GM23338 (cell line): ENCODE results near the gene DSE. TPM values are rescaled to one million over a fixed set of nuclear protein-coding genes. Genes with fewer than 3 reads are reported as not detected.

ENCODE experiments used
- ATAC-seq: fragments of 200-7000 bp; cut with Tn5 transposase; 3 replicates; pipeline ENCODE4 v1.9.1; 2020
- DNase-seq: peaks from one replicate; pipeline ENCODE4 v3.0.0-alpha.2; 2015; ENCODE audit warnings: low spot score
- H2AFZ ChIP-seq: fragments of 200-600 bp; sonication (generic); 2 replicates; pipeline ENCODE4 v1.8.0; 2016; ENCODE audit warnings: antibody characterized with exemption, mild to moderate bottlenecking, moderate library complexity
- H3F3A ChIP-seq: fragments of 200-600 bp; sonication (generic); replicated peaks from 2 replicates; pipeline ENCODE4 v1.8.0; 2017; ENCODE audit warnings: antibody characterized with exemption, mixed run types, low read depth
- H3K27ac ChIP-seq: fragments of 200-600 bp; sonication (generic); 2 replicates; pipeline ENCODE4 v1.6.1; 2016; ENCODE audit warnings: low read depth
- H3K27me3 ChIP-seq: fragments of 200-600 bp; sonication (generic); 2 replicates; pipeline ENCODE4 v1.8.0; 2016; ENCODE audit warnings: mild to moderate bottlenecking, mixed run types, moderate library complexity; ENCODE audit not compliant: insufficient read depth
- H3K36me3 ChIP-seq: fragments of 200-600 bp; sonication (generic); 2 replicates; pipeline ENCODE4 v1.8.0; 2016; ENCODE audit warnings: mild to moderate bottlenecking; ENCODE audit not compliant: insufficient read depth
- H3K4me1 ChIP-seq: fragments of 200-600 bp; sonication (generic); 2 replicates; pipeline ENCODE4 v1.8.0; 2016; ENCODE audit warnings: mild to moderate bottlenecking, moderate library complexity; ENCODE audit not compliant: insufficient read depth
- H3K4me2 ChIP-seq: fragments of 200-600 bp; sonication (generic); 2 replicates; pipeline ENCODE4 v1.7.1; 2017; ENCODE audit warnings: mixed run types
- H3K4me3 ChIP-seq: fragments of 200-600 bp; sonication (generic); 2 replicates; pipeline ENCODE4 v1.6.1; 2016; ENCODE audit warnings: mixed run types
- H3K79me2 ChIP-seq: fragments of 200-600 bp; sonication (generic); replicated peaks from 2 replicates; pipeline ENCODE4 v1.8.0; 2017; ENCODE audit warnings: mild to moderate bottlenecking; ENCODE audit not compliant: insufficient read depth
- H3K9me2 ChIP-seq: fragments of 200-600 bp; sonication (generic); 2 replicates; pipeline ENCODE4 v1.8.0; 2017; ENCODE audit not compliant: insufficient read depth
- H4K20me1 ChIP-seq: fragments of 200-600 bp; sonication (generic); replicated peaks from 2 replicates; pipeline ENCODE4 v1.8.0; 2017; ENCODE audit warnings: mild to moderate bottlenecking; ENCODE audit not compliant: insufficient read depth
- H3K27ac Mint-ChIP-seq: 2 replicates; pipeline ENCODE4 v1.8.0; 2020; ENCODE audit warnings: inconsistent platforms, mild to moderate bottlenecking, moderate library complexity, mixed read lengths
- H3K27me3 Mint-ChIP-seq: 3 replicates; pipeline ENCODE4 v1.8.0; 2022; ENCODE audit warnings: low read depth, mild to moderate bottlenecking, moderate library complexity, mixed read lengths, inconsistent platforms; ENCODE audit not compliant: insufficient read depth, poor library complexity
- H3K36me3 Mint-ChIP-seq: 3 replicates; pipeline ENCODE4 v1.8.0; 2021; ENCODE audit warnings: low read depth, mild to moderate bottlenecking, inconsistent platforms, moderate library complexity, mixed read lengths
- H3K4me1 Mint-ChIP-seq: 3 replicates; pipeline ENCODE4 v1.8.0; 2020; ENCODE audit warnings: mild to moderate bottlenecking, inconsistent platforms, mixed read lengths
- H3K4me3 Mint-ChIP-seq: 3 replicates; pipeline ENCODE4 v1.8.0; 2021; ENCODE audit warnings: moderate library complexity, mild to moderate bottlenecking, inconsistent platforms, mixed read lengths
- H3K9me3 Mint-ChIP-seq: 3 replicates; pipeline ENCODE4 v1.8.0; 2020; ENCODE audit warnings: moderate library complexity, mild to moderate bottlenecking, inconsistent platforms, mixed read lengths
- CREB1 ChIP-seq: fragments of 250-450 bp; sonication (Bioruptor Pico); IDR thresholded peaks from 2 replicates; pipeline ENCODE4 v1.5.0; 2020; ENCODE audit warnings: low read depth, mild to moderate bottlenecking, moderate library complexity
- EZH2 ChIP-seq: fragments of 200-600 bp; sonication (generic); IDR thresholded peaks from one replicate; pipeline ENCODE4 v1.8.0; 2017; ENCODE audit warnings: antibody characterized with exemption, mild to moderate bottlenecking, low read depth; ENCODE audit not compliant: unreplicated experiment
- EZH2phosphoT487 ChIP-seq: fragments of 200-600 bp; sonication (generic); IDR thresholded peaks from one replicate; pipeline ENCODE4 v1.8.1; 2018; ENCODE audit warnings: antibody characterized with exemption; ENCODE audit not compliant: unreplicated experiment
- JUNB ChIP-seq: IDR thresholded peaks from one replicate; pipeline ENCODE4 v1.6.1; 2016; ENCODE audit warnings: antibody characterized with exemption; ENCODE audit not compliant: unreplicated experiment
- NANOG ChIP-seq: IDR thresholded peaks from 2 replicates; pipeline ENCODE4 v1.6.1; 2016; ENCODE audit warnings: antibody characterized with exemption, borderline replicate concordance
- POLR2AphosphoS5 ChIP-seq: IDR thresholded peaks from 2 replicates; pipeline ENCODE4 v1.6.1; 2016; ENCODE audit warnings: antibody characterized with exemption, low read depth
- STAT1 ChIP-seq: IDR thresholded peaks from one replicate; pipeline ENCODE4 v1.6.1; 2016; ENCODE audit warnings: antibody characterized with exemption; ENCODE audit not compliant: unreplicated experiment
- ZNF114 ChIP-seq: fragments of 250-450 bp; sonication (Bioruptor Pico); IDR thresholded peaks from 2 replicates; pipeline ENCODE4 v1.5.0; 2020; ENCODE audit warnings: mild to moderate bottlenecking, moderate library complexity
- ZNF331 ChIP-seq: fragments of 250-450 bp; sonication (Bioruptor Pico); IDR thresholded peaks from 2 replicates; pipeline ENCODE4 v1.5.0; 2020; ENCODE audit warnings: low read depth, mild to moderate bottlenecking, moderate library complexity
- polyA plus RNA-seq: library from polyadenylated mRNA; unstranded; fragments of >200 nt; fragmentation: Nextera tagmentation; extraction: Ambion mirVana; gene quantifications from 2 replicates; pipeline ENCODE4 v1.2.1, GENCODE V29; 2016
- total RNA-seq: library from RNA; depleted of rRNA; stranded (reverse); fragments of >200 nt; shearing (Covaris generic); gene quantifications from 2 replicates; pipeline ENCODE4 v1.2.3, GENCODE V29; 2014
- TF ChIP-seq, protein P1 (sequence below): IDR thresholded peaks from one replicate; pipeline ENCODE4 v1.6.1; 2018; ENCODE audit warnings: antibody characterized with exemption; ENCODE audit not compliant: unreplicated experiment
- TF ChIP-seq, protein P2 (sequence below): IDR thresholded peaks from 2 replicates; pipeline ENCODE4 v1.6.1; 2016; ENCODE audit warnings: antibody characterized with exemption
- TF ChIP-seq, protein P3 (sequence below): fragments of 250-450 bp; sonication (Bioruptor Pico); IDR thresholded peaks from 2 replicates; pipeline ENCODE4 v1.5.0; 2020; ENCODE audit warnings: mild to moderate bottlenecking, moderate library complexity
- TF ChIP-seq, protein P4 (sequence below), 2 experiments: fragments of 200-600 bp in 1 of 2; sonication (generic) in 1 of 2; conservative IDR thresholded peaks; 2 replicates each; pipeline versions ENCODE4 v1.5.1 to v1.6.1; 2016 to 2017; ENCODE audit warnings: antibody characterized with exemption in 2 of 2, low read depth in 2 of 2, mild to moderate bottlenecking in 2 of 2, moderate library complexity in 1 of 2

The DSE gene
- total and polyA plus RNA-seq, 2 experiments from 2014 or later = 18.8 to 45.2 TPM

DNA sequence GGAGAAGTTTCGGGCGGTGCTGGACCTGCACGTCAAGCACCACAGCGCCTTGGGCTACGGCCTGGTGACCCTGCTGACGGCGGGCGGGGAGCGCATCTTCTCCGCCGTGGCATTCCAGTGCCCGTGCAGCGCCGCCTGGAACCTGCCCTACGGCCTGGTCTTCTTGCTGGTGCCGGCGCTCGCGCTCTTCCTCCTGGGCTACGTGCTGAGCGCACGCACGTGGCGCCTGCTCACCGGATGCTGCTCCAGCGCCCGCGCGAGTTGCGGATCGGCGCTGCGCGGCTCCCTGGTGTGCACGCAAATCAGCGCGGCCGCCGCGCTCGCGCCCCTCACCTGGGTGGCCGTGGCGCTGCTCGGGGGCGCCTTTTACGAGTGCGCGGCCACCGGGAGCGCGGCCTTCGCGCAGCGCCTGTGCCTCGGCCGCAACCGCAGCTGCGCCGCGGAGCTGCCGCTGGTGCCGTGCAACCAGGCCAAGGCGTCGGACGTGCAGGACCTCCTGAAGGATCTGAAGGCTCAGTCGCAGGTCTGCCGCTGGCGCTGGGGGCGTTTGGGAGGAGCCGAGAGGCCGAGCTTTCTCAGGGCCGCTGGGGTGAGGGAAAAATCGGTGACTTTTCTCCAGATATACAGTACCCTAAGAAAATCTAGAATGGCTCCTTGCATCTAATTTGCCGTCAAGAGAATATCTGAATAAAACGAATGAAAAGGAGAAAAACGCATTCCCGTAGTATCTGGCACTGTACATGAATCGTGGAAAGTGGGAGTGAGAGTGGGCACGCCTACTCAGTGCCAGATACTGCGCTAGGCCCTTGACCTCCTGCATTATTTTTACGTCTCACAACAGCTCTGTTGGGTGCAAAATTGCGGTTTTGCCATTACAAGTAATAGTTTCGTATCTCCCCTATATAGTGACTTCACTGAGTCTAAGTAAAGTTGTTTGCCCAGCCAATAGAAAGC is 91.5 kb downstream of the DSE start:
- H3K27ac Mint-ChIP-seq = no peak overlapping the region
- H3K4me2 ChIP-seq = peak overlapping the region; percentile 82
- no peaks in the 10 kb centered on the region for H3K9me3 Mint-ChIP-seq
- peaks cover 30% of the 10 kb centered on the region for H3K4me1 Mint-ChIP-seq
- H3K4me3 ChIP-seq = peak overlapping the region; percentile 56
- H3K79me2 ChIP-seq = no peaks in the 10 kb centered on the region
- no peaks in the 10 kb centered on the region for H3K36me3 ChIP-seq
- H3K4me1 ChIP-seq = no peaks in the 10 kb centered on the region; the same call in 1 of the 2 replicates
- DNase-seq (peak; percentile 91), ATAC-seq (peak; percentile 93)
- H3K27me3 ChIP-seq = peaks cover 48% of the 10 kb centered on the region
- peaks cover 4% of the 10 kb centered on the region for H3F3A ChIP-seq
- H3K36me3 Mint-ChIP-seq = no peaks in the 10 kb centered on the region
- TF ChIP-seq, protein P1, sequence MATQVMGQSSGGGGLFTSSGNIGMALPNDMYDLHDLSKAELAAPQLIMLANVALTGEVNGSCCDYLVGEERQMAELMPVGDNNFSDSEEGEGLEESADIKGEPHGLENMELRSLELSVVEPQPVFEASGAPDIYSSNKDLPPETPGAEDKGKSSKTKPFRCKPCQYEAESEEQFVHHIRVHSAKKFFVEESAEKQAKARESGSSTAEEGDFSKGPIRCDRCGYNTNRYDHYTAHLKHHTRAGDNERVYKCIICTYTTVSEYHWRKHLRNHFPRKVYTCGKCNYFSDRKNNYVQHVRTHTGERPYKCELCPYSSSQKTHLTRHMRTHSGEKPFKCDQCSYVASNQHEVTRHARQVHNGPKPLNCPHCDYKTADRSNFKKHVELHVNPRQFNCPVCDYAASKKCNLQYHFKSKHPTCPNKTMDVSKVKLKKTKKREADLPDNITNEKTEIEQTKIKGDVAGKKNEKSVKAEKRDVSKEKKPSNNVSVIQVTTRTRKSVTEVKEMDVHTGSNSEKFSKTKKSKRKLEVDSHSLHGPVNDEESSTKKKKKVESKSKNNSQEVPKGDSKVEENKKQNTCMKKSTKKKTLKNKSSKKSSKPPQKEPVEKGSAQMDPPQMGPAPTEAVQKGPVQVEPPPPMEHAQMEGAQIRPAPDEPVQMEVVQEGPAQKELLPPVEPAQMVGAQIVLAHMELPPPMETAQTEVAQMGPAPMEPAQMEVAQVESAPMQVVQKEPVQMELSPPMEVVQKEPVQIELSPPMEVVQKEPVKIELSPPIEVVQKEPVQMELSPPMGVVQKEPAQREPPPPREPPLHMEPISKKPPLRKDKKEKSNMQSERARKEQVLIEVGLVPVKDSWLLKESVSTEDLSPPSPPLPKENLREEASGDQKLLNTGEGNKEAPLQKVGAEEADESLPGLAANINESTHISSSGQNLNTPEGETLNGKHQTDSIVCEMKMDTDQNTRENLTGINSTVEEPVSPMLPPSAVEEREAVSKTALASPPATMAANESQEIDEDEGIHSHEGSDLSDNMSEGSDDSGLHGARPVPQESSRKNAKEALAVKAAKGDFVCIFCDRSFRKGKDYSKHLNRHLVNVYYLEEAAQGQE = no peak
- TF ChIP-seq, protein P2, sequence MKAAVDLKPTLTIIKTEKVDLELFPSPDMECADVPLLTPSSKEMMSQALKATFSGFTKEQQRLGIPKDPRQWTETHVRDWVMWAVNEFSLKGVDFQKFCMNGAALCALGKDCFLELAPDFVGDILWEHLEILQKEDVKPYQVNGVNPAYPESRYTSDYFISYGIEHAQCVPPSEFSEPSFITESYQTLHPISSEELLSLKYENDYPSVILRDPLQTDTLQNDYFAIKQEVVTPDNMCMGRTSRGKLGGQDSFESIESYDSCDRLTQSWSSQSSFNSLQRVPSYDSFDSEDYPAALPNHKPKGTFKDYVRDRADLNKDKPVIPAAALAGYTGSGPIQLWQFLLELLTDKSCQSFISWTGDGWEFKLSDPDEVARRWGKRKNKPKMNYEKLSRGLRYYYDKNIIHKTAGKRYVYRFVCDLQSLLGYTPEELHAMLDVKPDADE = no peak
- TF ChIP-seq JUNB (no peak), STAT1 (no peak), NANOG (no peak), POLR2AphosphoS5 (no peak), CREB1 (CRISPR knock-in tag) (0 out of 2 replicates have a peak, but pooled peaks have one; percentile 27), ZNF114 (0 out of 2 replicates have a peak, but pooled peaks have one; percentile 56), ZNF331 (CRISPR knock-in tag) (no peak), EZH2 (no peak), EZH2phosphoT487 (no peak)
- TF ChIP-seq, protein P3, sequence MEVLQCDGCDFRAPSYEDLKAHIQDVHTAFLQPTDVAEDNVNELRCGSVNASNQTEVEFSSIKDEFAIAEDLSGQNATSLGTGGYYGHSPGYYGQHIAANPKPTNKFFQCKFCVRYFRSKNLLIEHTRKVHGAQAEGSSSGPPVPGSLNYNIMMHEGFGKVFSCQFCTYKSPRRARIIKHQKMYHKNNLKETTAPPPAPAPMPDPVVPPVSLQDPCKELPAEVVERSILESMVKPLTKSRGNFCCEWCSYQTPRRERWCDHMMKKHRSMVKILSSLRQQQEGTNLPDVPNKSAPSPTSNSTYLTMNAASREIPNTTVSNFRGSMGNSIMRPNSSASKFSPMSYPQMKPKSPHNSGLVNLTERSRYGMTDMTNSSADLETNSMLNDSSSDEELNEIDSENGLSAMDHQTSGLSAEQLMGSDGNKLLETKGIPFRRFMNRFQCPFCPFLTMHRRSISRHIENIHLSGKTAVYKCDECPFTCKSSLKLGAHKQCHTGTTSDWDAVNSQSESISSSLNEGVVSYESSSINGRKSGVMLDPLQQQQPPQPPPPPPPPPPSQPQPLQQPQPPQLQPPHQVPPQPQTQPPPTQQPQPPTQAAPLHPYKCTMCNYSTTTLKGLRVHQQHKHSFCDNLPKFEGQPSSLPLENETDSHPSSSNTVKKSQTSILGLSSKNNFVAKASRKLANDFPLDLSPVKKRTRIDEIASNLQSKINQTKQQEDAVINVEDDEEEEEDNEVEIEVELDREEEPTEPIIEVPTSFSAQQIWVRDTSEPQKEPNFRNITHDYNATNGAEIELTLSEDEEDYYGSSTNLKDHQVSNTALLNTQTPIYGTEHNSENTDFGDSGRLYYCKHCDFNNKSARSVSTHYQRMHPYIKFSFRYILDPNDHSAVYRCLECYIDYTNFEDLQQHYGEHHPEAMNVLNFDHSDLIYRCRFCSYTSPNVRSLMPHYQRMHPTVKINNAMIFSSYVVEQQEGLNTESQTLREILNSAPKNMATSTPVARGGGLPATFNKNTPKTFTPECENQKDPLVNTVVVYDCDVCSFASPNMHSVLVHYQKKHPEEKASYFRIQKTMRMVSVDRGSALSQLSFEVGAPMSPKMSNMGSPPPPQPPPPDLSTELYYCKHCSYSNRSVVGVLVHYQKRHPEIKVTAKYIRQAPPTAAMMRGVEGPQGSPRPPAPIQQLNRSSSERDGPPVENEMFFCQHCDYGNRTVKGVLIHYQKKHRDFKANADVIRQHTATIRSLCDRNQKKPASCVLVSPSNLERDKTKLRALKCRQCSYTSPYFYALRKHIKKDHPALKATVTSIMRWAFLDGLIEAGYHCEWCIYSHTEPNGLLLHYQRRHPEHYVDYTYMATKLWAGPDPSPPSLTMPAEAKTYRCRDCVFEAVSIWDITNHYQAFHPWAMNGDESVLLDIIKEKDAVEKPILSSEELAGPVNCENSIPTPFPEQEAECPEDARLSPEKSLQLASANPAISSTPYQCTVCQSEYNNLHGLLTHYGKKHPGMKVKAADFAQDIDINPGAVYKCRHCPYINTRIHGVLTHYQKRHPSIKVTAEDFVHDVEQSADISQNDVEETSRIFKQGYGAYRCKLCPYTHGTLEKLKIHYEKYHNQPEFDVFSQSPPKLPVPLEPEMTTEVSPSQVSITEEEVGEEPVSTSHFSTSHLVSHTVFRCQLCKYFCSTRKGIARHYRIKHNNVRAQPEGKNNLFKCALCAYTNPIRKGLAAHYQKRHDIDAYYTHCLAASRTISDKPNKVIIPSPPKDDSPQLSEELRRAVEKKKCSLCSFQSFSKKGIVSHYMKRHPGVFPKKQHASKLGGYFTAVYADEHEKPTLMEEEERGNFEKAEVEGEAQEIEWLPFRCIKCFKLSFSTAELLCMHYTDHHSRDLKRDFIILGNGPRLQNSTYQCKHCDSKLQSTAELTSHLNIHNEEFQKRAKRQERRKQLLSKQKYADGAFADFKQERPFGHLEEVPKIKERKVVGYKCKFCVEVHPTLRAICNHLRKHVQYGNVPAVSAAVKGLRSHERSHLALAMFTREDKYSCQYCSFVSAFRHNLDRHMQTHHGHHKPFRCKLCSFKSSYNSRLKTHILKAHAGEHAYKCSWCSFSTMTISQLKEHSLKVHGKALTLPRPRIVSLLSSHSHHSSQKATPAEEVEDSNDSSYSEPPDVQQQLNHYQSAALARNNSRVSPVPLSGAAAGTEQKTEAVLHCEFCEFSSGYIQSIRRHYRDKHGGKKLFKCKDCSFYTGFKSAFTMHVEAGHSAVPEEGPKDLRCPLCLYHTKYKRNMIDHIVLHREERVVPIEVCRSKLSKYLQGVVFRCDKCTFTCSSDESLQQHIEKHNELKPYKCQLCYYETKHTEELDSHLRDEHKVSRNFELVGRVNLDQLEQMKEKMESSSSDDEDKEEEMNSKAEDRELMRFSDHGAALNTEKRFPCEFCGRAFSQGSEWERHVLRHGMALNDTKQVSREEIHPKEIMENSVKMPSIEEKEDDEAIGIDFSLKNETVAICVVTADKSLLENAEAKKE (CRISPR knock-in tag) = 0 out of 2 replicates have a peak, but pooled peaks have one; percentile 8
- TF ChIP-seq, protein P4, sequence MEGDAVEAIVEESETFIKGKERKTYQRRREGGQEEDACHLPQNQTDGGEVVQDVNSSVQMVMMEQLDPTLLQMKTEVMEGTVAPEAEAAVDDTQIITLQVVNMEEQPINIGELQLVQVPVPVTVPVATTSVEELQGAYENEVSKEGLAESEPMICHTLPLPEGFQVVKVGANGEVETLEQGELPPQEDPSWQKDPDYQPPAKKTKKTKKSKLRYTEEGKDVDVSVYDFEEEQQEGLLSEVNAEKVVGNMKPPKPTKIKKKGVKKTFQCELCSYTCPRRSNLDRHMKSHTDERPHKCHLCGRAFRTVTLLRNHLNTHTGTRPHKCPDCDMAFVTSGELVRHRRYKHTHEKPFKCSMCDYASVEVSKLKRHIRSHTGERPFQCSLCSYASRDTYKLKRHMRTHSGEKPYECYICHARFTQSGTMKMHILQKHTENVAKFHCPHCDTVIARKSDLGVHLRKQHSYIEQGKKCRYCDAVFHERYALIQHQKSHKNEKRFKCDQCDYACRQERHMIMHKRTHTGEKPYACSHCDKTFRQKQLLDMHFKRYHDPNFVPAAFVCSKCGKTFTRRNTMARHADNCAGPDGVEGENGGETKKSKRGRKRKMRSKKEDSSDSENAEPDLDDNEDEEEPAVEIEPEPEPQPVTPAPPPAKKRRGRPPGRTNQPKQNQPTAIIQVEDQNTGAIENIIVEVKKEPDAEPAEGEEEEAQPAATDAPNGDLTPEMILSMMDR (conservative IDR thresholded peaks at IDR 0.05; ENCODE audit: low read depth in 2 of 2) = peak in 1 of 2 experiments; percentile 9; a peak in 1 of 4 replicates
- H4K20me1 ChIP-seq = no peaks in the 10 kb centered on the region; the same call in 1 of the 2 replicates
- peak overlapping the region; percentile 93 for H2AFZ ChIP-seq
- no peak overlapping the region for H3K27ac ChIP-seq
- no peaks in the 10 kb centered on the region for H3K9me2 ChIP-seq
- H3K4me3 Mint-ChIP-seq = peak overlapping the region; percentile 66
- peaks cover 26% of the 10 kb centered on the region for H3K27me3 Mint-ChIP-seq
